Testis (tissue), 3 donors: ENCODE measurements around the gene ZNF14. TPM values are rescaled to one million over a fixed set of nuclear protein-coding genes. Genes with fewer than 3 reads are reported as not detected.

Source experiments
- DNase-seq: peaks from one replicate; pipeline ENCODE4 v3.0.0-alpha.2; 2019
- H3K27ac ChIP-seq, 2 donors: fragments of 200-600 bp; sonication (generic); one replicate each; pipeline ENCODE4 v1.5.1; 2019
- H3K27me3 ChIP-seq: fragments of 200-600 bp; sonication (generic); one replicate; pipeline ENCODE4 v1.5.1; 2019
- H3K36me3 ChIP-seq: fragments of 200-600 bp; sonication (generic); one replicate; pipeline ENCODE4 v1.5.1; 2017; ENCODE audit warnings: low read depth; ENCODE audit errors: missing control alignments
- H3K4me1 ChIP-seq: fragments of 200-600 bp; sonication (generic); one replicate; pipeline ENCODE4 v1.5.1; 2019
- H3K4me3 ChIP-seq, 2 donors: fragments of 200-600 bp; sonication (generic); one replicate each; pipeline ENCODE4 v1.5.1; 2017 to 2019
- H3K9me3 ChIP-seq: fragments of 200-600 bp; sonication (generic); one replicate; pipeline ENCODE4 v1.5.1; 2017
- POLR2A ChIP-seq: fragments of 450-650 bp; IDR thresholded peaks from one replicate; pipeline ENCODE4 v1.6.1; 2017; ENCODE audit warnings: antibody characterized with exemption, mild to moderate bottlenecking, moderate library complexity
- WGBS, 2 donors: methylation state at CpG; one replicate each; pipeline ENCODE4 v1.1.5; 2018; 5-methylcytosine and 5-hydroxymethylcytosine counted together
- intact Hi-C: fragments of 100-400 bp; cut with DNase I; formaldehyde crosslinking; loops from one replicate; pipeline ENCODE4 v1.15.1; 2023; ENCODE audit warnings: low total_unique reads
- polyA plus RNA-seq: library from polyadenylated mRNA; stranded (reverse); fragments of 350-450 nt; fragmentation: Illumina TruSeq; extraction: RNeasy Lipid Tissue Mini Kit (QIAGEN cat#74804); gene quantifications from one replicate; pipeline ENCODE4 v1.2.3, GENCODE V29; 2014; ENCODE audit warnings: low read depth, low replicate concordance; ENCODE audit not compliant: insufficient read depth
- total RNA-seq, 2 donors: library from RNA; depleted of rRNA; stranded (reverse); fragments of >200 nt; gene quantifications; one replicate each; pipeline ENCODE4 v1.2.3, GENCODE V29; 2016
- TF ChIP-seq, protein P1 (sequence below), 3 experiments: fragments of 450-650 bp in 2 of 3; fragments of 200-600 bp in 1 of 3; sonication (generic) in 1 of 3; IDR thresholded peaks; one replicate each; pipeline ENCODE4 v1.5.1; 2016 to 2019; ENCODE audit warnings: antibody characterized with exemption in 3 of 3, mild to moderate bottlenecking in 2 of 3, moderate library complexity in 1 of 3

Gene ZNF14
- total and polyA plus RNA-seq, 3 donors from 2014 or later = 3.0 to 12.1 (median 10.7) TPM

DNA sequence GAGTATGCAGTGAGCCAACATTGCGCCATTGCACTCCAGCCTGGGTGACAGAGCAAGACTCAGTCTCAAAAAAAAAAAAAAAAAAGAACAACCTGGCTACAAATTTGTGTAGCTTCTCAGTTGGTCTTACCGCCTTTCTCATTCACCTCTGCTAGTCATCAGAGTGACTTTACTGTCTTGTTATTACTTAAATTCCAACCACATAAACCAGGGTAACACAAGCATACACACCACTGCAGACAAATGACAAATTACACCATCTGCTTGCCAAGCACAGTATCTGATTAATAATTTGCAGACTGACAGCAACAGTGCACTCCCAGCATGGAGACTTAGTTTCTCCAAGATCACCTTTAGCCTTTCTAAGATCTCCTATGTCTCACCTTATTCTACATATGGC is 11.0 kb downstream of the ZNF14 start:
- Histone ChIP-seq H3K9me3 (no peaks in the 10 kb centered on the region), H3K27me3 (no peaks in the 10 kb centered on the region), H3K4me3 (no peak overlapping the region), H3K27ac (no peak overlapping the region), H3K4me1 (peaks cover 7% of the 10 kb centered on the region), H3K36me3 (no peaks in the 10 kb centered on the region)
- no peak for DNase-seq
- TF ChIP-seq, protein P1, sequence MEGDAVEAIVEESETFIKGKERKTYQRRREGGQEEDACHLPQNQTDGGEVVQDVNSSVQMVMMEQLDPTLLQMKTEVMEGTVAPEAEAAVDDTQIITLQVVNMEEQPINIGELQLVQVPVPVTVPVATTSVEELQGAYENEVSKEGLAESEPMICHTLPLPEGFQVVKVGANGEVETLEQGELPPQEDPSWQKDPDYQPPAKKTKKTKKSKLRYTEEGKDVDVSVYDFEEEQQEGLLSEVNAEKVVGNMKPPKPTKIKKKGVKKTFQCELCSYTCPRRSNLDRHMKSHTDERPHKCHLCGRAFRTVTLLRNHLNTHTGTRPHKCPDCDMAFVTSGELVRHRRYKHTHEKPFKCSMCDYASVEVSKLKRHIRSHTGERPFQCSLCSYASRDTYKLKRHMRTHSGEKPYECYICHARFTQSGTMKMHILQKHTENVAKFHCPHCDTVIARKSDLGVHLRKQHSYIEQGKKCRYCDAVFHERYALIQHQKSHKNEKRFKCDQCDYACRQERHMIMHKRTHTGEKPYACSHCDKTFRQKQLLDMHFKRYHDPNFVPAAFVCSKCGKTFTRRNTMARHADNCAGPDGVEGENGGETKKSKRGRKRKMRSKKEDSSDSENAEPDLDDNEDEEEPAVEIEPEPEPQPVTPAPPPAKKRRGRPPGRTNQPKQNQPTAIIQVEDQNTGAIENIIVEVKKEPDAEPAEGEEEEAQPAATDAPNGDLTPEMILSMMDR (IDR thresholded peaks at IDR 0.05) = no peak
- TF ChIP-seq POLR2A = no peak
- intact Hi-C loops = no loop called here
- 98 to 100% methylated on average over 2 of the region's 2 CpGs for WGBS, 2 donors

DNA sequence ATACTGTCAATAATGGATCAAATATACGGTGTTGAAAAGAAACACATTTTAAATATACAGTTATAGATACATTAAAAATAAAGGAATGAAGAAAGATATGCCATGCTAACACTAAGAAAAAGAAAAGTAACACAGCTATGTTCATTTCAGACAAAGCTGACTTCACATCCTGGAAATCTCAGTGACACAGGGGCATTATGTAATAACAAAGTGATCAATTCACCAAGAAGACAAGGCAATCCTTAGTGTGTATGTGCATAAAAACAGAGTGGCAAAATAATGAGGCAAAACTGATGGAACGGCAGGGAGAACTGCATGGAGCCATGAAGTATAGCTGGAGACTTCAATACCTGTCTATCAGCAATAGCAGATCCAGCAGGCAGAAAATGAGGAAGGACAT is 13.1 kb downstream of the ZNF14 start:
- Histone ChIP-seq H3K36me3 (no peaks in the 10 kb centered on the region), H3K27me3 (no peaks in the 10 kb centered on the region), H3K27ac (no peak overlapping the region), H3K9me3 (no peaks in the 10 kb centered on the region), H3K4me1 (peaks cover 7% of the 10 kb centered on the region), H3K4me3 (no peak overlapping the region)
- 89 to 92% methylated on average over 2 of the region's 2 CpGs for WGBS, 2 donors
- intact Hi-C loops = no loop called here
- no peak for DNase-seq
- TF ChIP-seq POLR2A = no peak
- TF ChIP-seq, protein P1 (IDR thresholded peaks at IDR 0.05) = no peak

DNA sequence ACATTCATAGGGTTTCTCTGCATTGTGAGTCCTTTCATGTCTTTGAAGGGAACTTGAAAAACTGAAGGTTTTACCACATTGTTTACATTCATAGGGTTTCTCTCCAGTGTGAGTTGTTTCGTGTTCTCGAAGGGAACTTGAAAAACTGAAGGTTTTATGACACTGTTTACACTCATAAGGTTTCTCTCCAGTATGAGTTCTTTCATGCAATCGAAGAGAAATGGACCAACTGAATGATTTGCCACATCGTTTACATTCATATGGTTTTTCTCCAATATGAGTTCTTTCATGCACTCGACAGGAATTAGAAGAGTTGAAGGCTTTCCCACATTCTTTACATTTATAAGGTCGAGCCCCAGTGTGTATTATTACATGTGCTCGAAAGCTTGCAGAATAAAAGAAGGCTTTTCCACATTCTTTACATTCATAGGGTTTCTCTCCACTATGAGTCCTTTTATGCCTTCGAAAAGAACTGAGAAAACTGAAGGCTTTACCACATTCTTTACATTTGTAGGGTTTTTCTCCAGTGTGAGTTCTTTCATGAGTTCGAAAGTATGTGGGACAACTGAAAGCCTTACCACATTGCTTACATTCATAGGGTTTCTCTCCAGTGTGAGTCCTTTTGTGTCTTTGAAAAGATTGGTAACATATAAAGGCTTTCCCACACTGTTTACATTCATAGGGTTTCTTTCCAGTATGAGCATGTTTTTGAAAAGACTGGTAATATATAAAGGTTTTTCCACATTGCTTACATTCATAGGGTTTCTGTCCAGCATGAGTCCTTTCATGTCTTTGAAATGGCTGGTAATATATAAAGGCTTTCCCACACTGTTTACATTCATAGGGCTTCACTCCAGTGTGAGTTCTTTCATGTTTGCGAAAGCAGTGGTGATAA is 20.7 kb downstream of the ZNF14 start:
- intact Hi-C loops = no loop called here
- H3K27me3 ChIP-seq = no peaks in the 10 kb centered on the region
- 92 to 96% methylated on average over 10 of the region's 10 CpGs for WGBS, 2 donors
- no peak overlapping the region for H3K4me3 ChIP-seq
- H3K36me3 ChIP-seq = no peaks in the 10 kb centered on the region
- no peaks in the 10 kb centered on the region for H3K9me3 ChIP-seq
- peaks cover 2% of the 10 kb centered on the region for H3K4me1 ChIP-seq
- DNase-seq = no peak
- H3K27ac ChIP-seq = no peak overlapping the region
- no peak for TF ChIP-seq POLR2A
- TF ChIP-seq, protein P1 (IDR thresholded peaks at IDR 0.05) = no peak

DNA sequence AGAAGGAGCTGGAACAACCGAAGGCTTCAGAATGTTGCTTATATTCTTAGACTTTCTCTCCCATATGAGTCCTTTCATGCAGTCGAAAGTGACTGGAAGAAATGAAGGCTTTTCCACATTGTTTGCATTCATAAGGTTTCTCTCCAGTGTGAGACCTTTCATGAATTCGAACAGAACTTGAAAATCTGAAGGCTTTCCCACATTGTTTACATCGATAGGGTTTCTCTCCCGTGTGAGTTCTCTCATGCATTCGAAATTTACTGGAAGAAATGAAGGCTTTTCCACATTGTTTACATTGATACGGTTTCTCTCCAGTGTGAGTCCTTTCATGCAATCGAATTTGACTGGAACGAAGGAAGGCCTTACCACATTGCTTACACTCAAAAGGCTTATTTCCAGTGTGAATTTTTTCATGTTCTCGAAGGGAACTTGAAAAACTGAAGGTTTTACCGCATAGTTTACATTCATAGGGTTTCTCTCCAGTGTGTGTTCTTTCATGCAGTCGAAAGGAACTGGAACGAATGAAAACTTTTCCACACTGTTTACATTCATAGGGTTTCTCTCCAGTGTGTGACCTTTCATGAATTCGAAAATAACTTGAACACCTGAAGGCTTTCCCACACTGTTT is 21.5 kb downstream of the ZNF14 start:
- intact Hi-C loops = no loop called here
- no peaks in the 10 kb centered on the region for H3K9me3 ChIP-seq
- DNase-seq = no peak
- TF ChIP-seq POLR2A = no peak
- TF ChIP-seq, protein P1 (IDR thresholded peaks at IDR 0.05) = no peak
- H3K4me1 ChIP-seq = no peaks in the 10 kb centered on the region
- no peak overlapping the region for H3K27ac ChIP-seq
- no peaks in the 10 kb centered on the region for H3K36me3 ChIP-seq
- WGBS, 2 donors = 92 to 97% methylated on average over 14 of the region's 14 CpGs
- H3K27me3 ChIP-seq = no peaks in the 10 kb centered on the region
- no peak overlapping the region for H3K4me3 ChIP-seq
